Measurements from ENCODE around the gene LCN10. TPM values are rescaled to one million over a fixed set of nuclear protein-coding genes. Genes with fewer than 3 reads are reported as not detected.

LCN10 gene
- total and polyA plus RNA-seq, 2 of the 13 experiments (the other 11 are each of a cell fraction or from before 2014, with no cell fraction given): 0.53 to 0.61 TPM

DNA sequence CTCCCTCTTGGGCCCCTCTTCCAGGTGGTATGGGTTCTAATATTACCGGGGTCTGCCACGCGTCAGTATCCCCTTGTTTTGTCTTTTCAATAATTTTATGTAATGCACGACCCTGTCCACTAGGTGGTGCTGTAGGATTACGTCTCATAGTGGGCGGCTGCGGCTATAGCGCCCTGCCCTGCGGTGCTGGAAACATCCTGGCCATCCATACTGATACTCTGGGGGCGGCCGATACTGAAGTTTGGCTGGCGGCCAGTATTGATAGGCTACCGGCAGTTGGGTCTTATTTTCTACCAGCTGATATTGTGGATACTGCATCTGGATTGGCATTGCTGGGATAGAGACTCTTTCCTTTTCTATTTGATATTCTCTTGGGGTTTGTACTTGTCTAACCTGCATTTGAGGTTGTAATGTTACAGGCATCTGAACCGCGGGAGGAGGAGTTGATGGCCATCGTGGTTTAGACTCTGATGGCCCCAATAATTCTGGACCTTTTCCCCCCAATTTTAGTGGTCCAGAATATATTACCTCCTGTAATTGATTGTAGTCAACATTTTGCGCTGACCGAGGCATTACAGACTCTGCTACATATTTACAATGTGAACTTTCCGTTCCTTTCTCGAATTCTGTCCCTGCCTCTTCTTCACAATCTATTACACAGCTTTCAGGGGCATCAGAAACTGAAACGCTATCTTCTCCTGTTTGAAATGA lies 45.1 kb upstream of the LCN10 start (continued):
- no peak for TF ChIP-seq STAT6 (CRISPR knock-in tag; IDR thresholded peaks at IDR 0.05; ENCODE audit: borderline replicate concordance)
- peak; percentile 42 for TF ChIP-seq SAP130 (CRISPR knock-in tag; IDR thresholded peaks at IDR 0.05; ENCODE audit: low read depth)
- no peak for TF ChIP-seq ZNF138 (CRISPR knock-in tag; IDR thresholded peaks at IDR 0.05; ENCODE audit: low read depth)
- no peak for TF ChIP-seq ZNF326 (CRISPR knock-in tag; IDR thresholded peaks at IDR 0.05; ENCODE audit: borderline replicate concordance)
- peak; percentile 21; the same call in 1 of the 2 replicates for TF ChIP-seq YEATS4 (CRISPR knock-in tag; IDR thresholded peaks at IDR 0.05; ENCODE audit: borderline replicate concordance)
- TF ChIP-seq TERF1 (CRISPR knock-in tag; IDR thresholded peaks at IDR 0.05): no peak
- TF ChIP-seq SOX6 (IDR thresholded peaks at IDR 0.05): no peak
- TF ChIP-seq SOX6 (CRISPR knock-in tag; IDR thresholded peaks at IDR 0.05): peak; percentile 41; the same call in 1 of the 2 replicates
- no peak for TF ChIP-seq ZBTB4 (CRISPR knock-in tag; IDR thresholded peaks at IDR 0.05; ENCODE audit: borderline replicate concordance)
- no peak for TF ChIP-seq ZNF572 (CRISPR knock-in tag; IDR thresholded peaks at IDR 0.05)
- TF ChIP-seq ZSCAN30 (CRISPR knock-in tag; IDR thresholded peaks at IDR 0.05): no peak
- TF ChIP-seq, protein P1, sequence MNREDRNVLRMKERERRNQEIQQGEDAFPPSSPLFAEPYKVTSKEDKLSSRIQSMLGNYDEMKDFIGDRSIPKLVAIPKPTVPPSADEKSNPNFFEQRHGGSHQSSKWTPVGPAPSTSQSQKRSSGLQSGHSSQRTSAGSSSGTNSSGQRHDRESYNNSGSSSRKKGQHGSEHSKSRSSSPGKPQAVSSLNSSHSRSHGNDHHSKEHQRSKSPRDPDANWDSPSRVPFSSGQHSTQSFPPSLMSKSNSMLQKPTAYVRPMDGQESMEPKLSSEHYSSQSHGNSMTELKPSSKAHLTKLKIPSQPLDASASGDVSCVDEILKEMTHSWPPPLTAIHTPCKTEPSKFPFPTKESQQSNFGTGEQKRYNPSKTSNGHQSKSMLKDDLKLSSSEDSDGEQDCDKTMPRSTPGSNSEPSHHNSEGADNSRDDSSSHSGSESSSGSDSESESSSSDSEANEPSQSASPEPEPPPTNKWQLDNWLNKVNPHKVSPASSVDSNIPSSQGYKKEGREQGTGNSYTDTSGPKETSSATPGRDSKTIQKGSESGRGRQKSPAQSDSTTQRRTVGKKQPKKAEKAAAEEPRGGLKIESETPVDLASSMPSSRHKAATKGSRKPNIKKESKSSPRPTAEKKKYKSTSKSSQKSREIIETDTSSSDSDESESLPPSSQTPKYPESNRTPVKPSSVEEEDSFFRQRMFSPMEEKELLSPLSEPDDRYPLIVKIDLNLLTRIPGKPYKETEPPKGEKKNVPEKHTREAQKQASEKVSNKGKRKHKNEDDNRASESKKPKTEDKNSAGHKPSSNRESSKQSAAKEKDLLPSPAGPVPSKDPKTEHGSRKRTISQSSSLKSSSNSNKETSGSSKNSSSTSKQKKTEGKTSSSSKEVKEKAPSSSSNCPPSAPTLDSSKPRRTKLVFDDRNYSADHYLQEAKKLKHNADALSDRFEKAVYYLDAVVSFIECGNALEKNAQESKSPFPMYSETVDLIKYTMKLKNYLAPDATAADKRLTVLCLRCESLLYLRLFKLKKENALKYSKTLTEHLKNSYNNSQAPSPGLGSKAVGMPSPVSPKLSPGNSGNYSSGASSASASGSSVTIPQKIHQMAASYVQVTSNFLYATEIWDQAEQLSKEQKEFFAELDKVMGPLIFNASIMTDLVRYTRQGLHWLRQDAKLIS (CRISPR knock-in tag; IDR thresholded peaks at IDR 0.05): no peak
- TF ChIP-seq ISL2 (CRISPR knock-in tag; IDR thresholded peaks at IDR 0.05): no peak
- peak; percentile 69 for TF ChIP-seq POLR2G (IDR thresholded peaks at IDR 0.05; ENCODE audit: low read depth, low read length)
- TF ChIP-seq SOX5 (CRISPR knock-in tag; IDR thresholded peaks at IDR 0.05; ENCODE audit: borderline replicate concordance): peak; percentile 27; the same call in 1 of the 2 replicates
- no peak for TF ChIP-seq MAF1 (CRISPR knock-in tag; IDR thresholded peaks at IDR 0.05; ENCODE audit: borderline replicate concordance)
- TF ChIP-seq RXRB (CRISPR knock-in tag; IDR thresholded peaks at IDR 0.05; ENCODE audit: borderline replicate concordance): peak; percentile 31; the same call in 1 of the 2 replicates
- no peak for TF ChIP-seq ZMYM2 (CRISPR knock-in tag; IDR thresholded peaks at IDR 0.05)
- TF ChIP-seq ZNF124 (CRISPR knock-in tag; IDR thresholded peaks at IDR 0.05): no peak; the same call in 1 of the 2 replicates
